Measurements from ENCODE around the gene MTHFSD.
"Not testable (repeated sequence)": the region's sequence is repeated elsewhere in the genome, so short reads cannot be mapped to it uniquely, and the experiment has no call there.

MTHFSD gene

GRCh38 chr16:86554917-86555703 lies at the start of gene MTHFSD:
TSS of gene MTHFSD (minus strand) at chr16:86555235. CDS start at chr16:86555184, 51 bp downstream.
- peak; percentile 97 for DNase-seq

GRCh38 chr16:86604436-86605193 lies 49.6 kb upstream of the MTHFSD start:
- peak; percentile 53 for DNase-seq

GRCh38 chr16:86602521-86602920 lies 47.5 kb upstream of the MTHFSD start:
- no peak for DNase-seq

GRCh38 chr16:86601356-86601755 lies 46.3 kb upstream of the MTHFSD start:
- no peak for DNase-seq

GRCh38 chr16:86598607-86599565 lies 43.9 kb upstream of the MTHFSD start:
- no peak for DNase-seq

GRCh38 chr16:86597880-86598606 lies 43.0 kb upstream of the MTHFSD start:
- DNase-seq: no peak

- no peak for DNase-seq
Measured at GRCh38 chr16:86597126-86597879, 42.3 kb upstream of the MTHFSD start.

- no peak for DNase-seq
Measured at GRCh38 chr16:86595983-86596605, 41.1 kb upstream of the MTHFSD start.

- DNase-seq: no peak
Measured at GRCh38 chr16:86594721-86595120, 39.7 kb upstream of the MTHFSD start.

- no peak for DNase-seq
Measured at GRCh38 chr16:86593913-86594620, 39.0 kb upstream of the MTHFSD start.

- DNase-seq: no peak
Measured at GRCh38 chr16:86591270-86591669, 36.2 kb upstream of the MTHFSD start.

- DNase-seq: no peak
Measured at GRCh38 chr16:86590501-86591144, 35.6 kb upstream of the MTHFSD start.

GRCh38 chr16:86587955-86588354 lies 32.9 kb upstream of the MTHFSD start:
- DNase-seq: not testable (repeated sequence)

GRCh38 chr16:86587487-86587886 lies 32.5 kb upstream of the MTHFSD start:
- DNase-seq: no peak

GRCh38 chr16:86585821-86586611 lies 31.0 kb upstream of the MTHFSD start:
- no peak for DNase-seq

- no peak for DNase-seq
Measured at GRCh38 chr16:86584726-86585721, 30.0 kb upstream of the MTHFSD start.

- DNase-seq: no peak
Measured at GRCh38 chr16:86584071-86584685, 29.1 kb upstream of the MTHFSD start.
